ENCODE data around the gene ZNF223.

The ZNF223 gene

DNA sequence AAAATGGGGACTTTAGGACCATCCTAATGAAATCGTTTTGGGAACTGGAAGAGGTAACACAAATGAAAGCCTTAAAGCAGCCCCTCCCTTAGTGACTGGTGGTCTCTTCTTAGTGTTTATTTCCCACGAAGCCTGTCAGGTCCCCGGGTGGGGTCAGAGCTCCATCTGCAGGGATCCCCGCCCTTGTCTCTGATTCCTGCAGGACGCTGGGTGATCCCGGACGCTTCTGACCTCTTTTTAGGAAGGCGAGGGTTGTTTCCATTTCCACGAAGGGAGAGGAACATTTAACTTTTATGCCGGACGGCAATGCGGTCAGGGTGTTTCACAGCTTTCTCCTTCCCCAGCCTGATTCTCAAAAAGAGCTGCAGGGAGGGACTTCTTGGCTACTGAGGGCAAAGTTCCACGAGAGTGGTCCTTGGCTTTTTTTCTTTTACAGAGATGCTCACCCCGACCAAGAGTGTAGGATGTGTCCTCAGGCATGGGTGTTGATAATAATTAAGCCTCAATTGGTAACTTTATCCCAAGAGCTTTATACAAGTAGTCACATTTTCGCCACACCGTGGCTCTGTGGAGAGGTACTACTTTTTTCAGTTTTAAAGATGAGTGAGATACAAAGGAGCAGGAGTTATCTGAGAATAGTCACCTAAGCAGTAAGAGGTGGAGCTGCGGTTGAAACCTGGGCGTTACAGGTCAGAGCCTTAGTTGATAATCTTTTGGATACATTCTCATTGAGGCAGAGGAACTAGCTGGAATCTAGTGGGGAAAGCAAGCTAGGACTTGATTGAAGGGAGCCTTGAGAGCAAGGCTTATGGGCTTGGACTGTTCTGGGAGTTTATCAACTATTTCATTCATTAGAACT, 20.9 kb downstream of the ZNF223 start:
- no peak for DNase-seq

DNA sequence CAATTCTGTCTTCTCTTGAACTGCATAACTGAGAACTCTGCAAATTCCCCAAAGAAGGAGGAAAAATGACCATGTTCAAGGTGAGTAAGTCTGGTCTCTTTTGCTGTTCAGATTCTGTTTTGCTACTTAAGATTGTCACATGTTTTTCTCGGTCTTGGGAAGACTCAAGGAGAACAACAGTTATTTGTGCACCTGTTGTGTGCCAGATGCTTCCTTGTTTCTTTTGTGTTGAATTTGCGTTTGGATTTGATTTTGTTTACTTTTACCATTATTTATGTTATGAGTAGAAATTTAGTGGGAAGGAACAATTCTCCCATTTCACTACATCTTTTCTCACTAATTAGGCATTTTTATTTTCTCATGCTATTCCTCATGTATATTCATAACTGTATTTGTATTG, 24.5 kb downstream of the ZNF223 start:
- no peak for DNase-seq

DNA sequence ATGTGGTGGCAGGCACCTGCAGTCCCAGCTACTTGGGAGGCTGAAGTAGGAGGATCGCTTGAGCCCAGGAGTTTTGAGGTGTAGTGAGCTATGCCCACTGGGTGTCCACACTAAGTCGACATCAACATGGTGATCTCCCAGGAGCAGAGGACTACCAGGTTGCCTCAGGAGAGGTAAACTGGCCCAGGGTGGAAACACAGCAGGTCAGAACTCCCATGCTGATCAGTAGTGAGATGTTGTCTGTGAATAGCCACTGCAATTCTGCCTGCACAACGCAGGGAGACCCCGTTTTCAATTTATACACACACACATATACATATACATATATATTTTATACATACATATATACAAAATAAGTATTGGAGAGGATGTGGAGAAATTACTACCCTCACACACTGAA, 40.3 kb downstream of the ZNF223 start:
- no peak for DNase-seq

DNA sequence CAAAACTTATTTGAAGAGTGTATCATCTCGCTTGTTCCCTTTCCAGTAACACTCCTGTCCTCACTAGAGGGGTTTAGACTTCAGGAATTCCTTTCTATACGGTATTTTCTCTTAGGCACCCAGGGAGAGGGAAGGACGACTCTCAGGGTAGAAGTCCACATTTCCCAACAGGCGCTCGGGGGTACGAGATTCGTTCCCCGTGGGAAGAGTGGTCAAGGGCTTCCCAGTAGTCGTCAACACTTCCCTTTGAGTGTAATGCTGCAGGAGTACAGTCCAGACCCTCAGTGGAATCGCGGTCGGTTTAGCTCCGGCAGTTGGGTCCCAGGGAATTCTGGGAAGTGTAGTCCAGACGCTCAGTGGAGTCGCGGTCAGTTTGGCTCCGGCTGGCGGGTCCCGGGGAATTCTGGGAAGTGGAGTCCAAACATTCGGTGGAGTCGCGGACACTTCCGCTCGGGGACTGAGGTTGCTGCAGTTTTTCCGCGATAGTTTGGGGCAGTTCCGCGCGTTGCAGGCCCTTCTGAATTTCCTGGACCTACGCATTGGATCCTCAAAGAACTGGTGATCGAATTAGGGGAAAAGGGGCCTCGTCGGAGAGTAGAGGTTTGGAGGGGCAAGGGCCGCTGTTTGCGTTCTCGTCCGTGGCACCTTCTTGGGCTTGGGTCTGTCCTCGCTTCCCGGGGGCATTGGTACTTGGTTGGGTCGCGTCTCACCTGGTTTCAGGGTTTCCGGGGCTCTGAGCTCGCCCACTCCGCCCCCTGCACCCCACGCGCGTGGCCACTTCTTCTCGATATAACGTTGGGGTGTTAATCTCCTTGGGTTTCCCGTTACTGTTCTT, 42.3 kb downstream of the ZNF223 start, which contains the start of gene ZNF224:
ZNF224 (plus strand) TSS at position 431 of the 835 bp plus-strand sequence. CDS start 3,513 bp downstream, outside the sequence.
- peak; percentile 84 to 89 for DNase-seq

DNA sequence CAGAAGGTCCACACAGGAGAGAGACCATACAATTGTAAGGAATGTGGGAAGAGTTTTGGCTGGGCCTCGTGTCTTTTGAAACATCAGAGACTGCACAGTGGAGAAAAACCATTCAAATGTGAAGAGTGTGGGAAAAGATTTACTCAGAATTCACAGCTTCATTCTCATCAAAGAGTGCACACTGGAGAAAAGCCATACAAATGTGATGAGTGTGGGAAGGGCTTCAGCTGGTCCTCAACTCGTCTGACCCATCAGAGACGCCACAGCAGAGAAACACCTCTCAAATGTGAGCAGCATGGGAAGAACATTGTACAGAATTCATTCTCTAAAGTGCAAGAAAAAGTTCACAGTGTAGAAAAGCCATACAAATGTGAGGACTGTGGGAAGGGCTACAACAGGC, 55.9 kb downstream of the ZNF223 start:
- DNase-seq, result no peak

DNA sequence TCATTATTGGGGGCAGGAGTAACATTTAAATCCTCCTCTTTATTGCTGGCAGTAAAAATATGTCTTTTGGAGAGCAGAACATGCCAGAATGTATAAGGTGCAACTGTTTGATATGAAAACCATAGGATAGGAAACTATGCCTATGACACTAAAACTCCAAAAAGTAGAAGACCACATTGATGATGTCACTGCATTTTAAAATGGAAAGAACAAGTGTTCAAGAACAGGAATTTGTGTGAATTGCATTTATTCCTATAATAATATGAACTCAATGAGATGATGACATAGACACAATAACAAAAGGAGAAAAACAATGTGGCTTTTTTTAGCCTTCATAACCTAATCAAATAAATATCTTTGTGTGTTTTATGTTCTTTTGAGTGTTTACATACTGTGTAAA, 57.6 kb downstream of the ZNF223 start:
- no peak for DNase-seq

DNA sequence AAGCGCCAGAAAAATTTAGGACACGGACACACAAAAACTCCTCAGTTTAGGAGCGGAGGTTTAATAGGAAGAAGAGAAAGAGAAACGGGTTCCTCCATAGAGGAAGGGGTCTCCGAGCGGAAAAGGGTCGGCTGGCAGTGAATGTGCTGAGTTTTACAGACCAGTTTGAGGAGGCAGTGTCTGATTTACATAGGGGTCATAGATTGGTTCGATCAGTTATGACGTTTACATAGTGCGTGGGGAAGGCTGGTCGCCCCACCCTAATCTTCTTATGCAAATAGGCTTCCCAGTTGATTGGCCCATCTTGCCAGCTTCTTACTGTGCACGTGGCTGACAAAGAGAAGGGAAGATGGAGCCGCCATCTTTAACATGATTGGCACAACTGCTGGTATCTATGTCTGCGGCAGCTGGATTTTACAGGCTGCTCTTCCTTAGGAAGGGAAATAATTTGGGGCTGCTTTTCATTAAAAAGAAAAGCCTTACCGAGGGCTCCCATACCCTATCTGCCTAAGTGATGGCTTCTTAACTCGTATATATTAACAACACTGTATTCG, 60.2 kb downstream of the ZNF223 start:
- no peak for DNase-seq

DNA sequence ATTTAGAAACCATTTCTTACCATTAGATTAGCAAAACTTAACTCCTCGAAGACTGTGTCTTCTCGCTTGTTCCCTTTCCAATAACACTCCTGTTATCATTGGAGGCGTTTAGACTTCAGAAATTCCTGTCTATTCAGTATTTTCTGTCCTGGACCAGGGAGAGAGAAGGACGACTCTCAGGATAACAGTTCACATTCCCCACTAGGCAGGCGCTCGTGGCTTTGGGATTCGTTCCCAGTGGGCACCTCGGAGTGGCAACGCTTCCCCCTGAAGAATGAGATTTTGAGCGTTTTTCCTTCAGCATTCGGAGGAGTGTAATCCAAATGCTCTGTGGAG, 60.9 kb downstream of the ZNF223 start:
- no peak for DNase-seq

DNA sequence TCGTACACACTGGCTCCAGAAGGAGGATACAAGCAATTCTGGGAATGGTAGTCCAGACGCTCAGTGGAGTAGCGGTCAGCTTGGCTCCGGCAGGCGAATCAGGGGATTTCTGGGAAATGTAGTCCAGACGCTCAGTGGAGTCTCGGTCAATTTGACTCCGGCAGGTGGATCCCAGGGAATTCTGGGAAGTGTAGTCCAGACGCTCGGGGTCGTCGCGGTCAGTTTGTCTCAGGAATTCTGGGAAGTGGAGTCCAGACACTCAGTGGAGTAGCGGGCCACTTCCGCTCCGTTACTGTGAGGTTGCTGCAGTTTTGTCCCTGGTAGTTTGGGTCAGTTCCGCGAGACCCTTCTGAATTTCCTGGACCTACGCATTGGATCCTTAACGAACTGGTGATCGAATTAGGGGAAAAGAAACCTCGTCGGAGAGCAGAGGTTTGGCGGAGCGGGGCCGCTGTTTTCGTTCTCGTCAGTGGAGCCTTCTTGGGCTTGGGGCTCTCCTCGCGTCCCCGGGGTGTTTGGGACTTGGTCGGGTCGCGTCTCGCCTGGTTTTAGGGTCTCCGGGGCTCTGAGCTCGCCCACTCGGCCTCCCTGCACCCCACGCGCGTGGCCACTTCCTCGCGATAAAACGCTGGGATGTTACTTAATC, 61.4 kb downstream of the ZNF223 start, which contains the start of gene ZNF225:
ZNF225 (plus strand) TSS at position 262 of the 646 bp plus-strand sequence. CDS start 2,429 bp downstream, outside the sequence.
- peak; percentile 84 to 90 for DNase-seq

DNA sequence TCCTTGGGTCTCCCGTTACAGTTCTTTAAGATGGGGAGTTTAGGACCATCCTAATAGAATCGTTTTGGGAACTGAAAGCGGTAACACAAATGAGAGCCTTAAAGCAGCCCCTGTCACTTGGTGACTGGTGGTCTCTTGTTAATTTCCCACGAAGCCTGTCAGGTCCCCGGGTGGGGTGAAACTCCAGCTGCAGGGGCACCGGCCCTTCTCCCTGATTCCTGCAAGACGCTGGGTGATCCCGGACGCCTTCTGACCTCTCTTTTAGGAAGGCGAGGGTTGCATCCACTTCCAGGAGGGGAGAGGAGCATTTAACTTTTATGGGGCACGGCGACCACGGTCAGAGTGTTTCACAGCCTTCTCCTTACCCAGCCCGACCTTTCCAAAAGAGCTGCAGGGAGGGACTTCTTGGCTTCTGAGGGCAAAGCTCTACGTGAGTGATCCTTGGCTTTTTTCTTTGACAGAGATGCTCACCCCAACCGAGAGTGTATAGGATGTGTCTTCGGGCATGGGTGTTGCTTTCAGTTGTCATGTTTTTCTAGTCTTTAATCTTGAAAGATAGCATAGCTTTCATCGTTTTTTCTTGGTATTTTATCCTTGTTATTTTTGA, 62.1 kb downstream of the ZNF223 start:
- DNase-seq, result peak; percentile 8 to 13
